GM21717 (cell line): Measurements from ENCODE around the gene L3MBTL4.

Source experiments
- ATAC-seq: cut with Tn5 transposase; IDR thresholded peaks from one replicate; pipeline ENCODE4 v1.9.1; 2021; ENCODE audit warnings: mild to moderate bottlenecking, moderate library complexity; ENCODE audit not compliant: unreplicated experiment

The L3MBTL4 gene

GRCh38 chr18:6257950-6258349 lies 156.8 kb downstream of the L3MBTL4 start:
- ATAC-seq: no peak

GRCh38 chr18:6256521-6256920 lies 158.2 kb downstream of the L3MBTL4 start:
- ATAC-seq: no peak

- ATAC-seq: no peak
These were observed 158.8 kb downstream of the L3MBTL4 start for GRCh38 chr18:6255886-6256285.

GRCh38 chr18:6255116-6255705 lies 159.5 kb downstream of the L3MBTL4 start:
- ATAC-seq: no peak

GRCh38 chr18:6254456-6254855 lies 160.3 kb downstream of the L3MBTL4 start:
- ATAC-seq: no peak

GRCh38 chr18:6251084-6251483 lies 163.6 kb downstream of the L3MBTL4 start:
- no peak for ATAC-seq

- no peak for ATAC-seq
These were observed 164.9 kb downstream of the L3MBTL4 start for GRCh38 chr18:6249788-6250187.

GRCh38 chr18:6249170-6249569 lies 165.5 kb downstream of the L3MBTL4 start:
- peak; percentile 85 for ATAC-seq

- ATAC-seq: no peak
These were observed 166.7 kb downstream of the L3MBTL4 start for GRCh38 chr18:6248017-6248416.

- no peak for ATAC-seq
These were observed 172.7 kb downstream of the L3MBTL4 start for GRCh38 chr18:6242004-6242403.

- ATAC-seq: no peak
These were observed 175.0 kb downstream of the L3MBTL4 start for GRCh38 chr18:6239716-6240115.

GRCh38 chr18:6236258-6236657 lies 178.5 kb downstream of the L3MBTL4 start:
- ATAC-seq: no peak

GRCh38 chr18:6222271-6222670 lies 192.4 kb downstream of the L3MBTL4 start:
- no peak for ATAC-seq

- ATAC-seq: no peak
These were observed 193.1 kb downstream of the L3MBTL4 start for GRCh38 chr18:6221602-6222014.

GRCh38 chr18:6220129-6220528 lies 194.6 kb downstream of the L3MBTL4 start:
- ATAC-seq: no peak

GRCh38 chr18:6219116-6219717 lies 195.5 kb downstream of the L3MBTL4 start:
- ATAC-seq: no peak

- ATAC-seq: no peak
These were observed 198.8 kb downstream of the L3MBTL4 start for GRCh38 chr18:6215888-6216287.

- ATAC-seq: no peak
These were observed 203.6 kb downstream of the L3MBTL4 start for GRCh38 chr18:6211174-6211504.

GRCh38 chr18:6210349-6211173 lies 204.2 kb downstream of the L3MBTL4 start:
- no peak for ATAC-seq

- ATAC-seq: no peak
These were observed 206.8 kb downstream of the L3MBTL4 start for GRCh38 chr18:6207941-6208340.

GRCh38 chr18:6207116-6207515 lies 207.6 kb downstream of the L3MBTL4 start:
- no peak for ATAC-seq

GRCh38 chr18:6205706-6206105 lies 209.0 kb downstream of the L3MBTL4 start:
- ATAC-seq: no peak
